DOHH2 (cell line): ENCODE data around the gene RPS6KA6.

Experiments
- H3F3A ChIP-seq: fragments of 200-600 bp; sonication (generic), shearing (Covaris generic); 2 replicates; pipeline ENCODE4 v1.6.0; 2016; ENCODE audit warnings: antibody characterized with exemption, mild to moderate bottlenecking; ENCODE audit not compliant: control insufficient read depth, insufficient read depth
- H3K27ac ChIP-seq: fragments of 200-600 bp; sonication (generic); 2 replicates; pipeline ENCODE4 v1.5.1; 2014; ENCODE audit warnings: low read depth, mild to moderate bottlenecking, low read length, moderate library complexity
- H3K27me3 ChIP-seq: fragments of 200-600 bp; sonication (generic); 2 replicates; pipeline ENCODE4 v1.6.1; 2014; ENCODE audit warnings: mild to moderate bottlenecking, low read length, mixed read lengths; ENCODE audit not compliant: control insufficient read depth
- H3K36me3 ChIP-seq: fragments of 200-600 bp; sonication (generic); 2 replicates; pipeline ENCODE4 v1.6.1; 2014; ENCODE audit warnings: mild to moderate bottlenecking, low read length, moderate library complexity, mixed read lengths; ENCODE audit not compliant: control insufficient read depth
- H3K4me1 ChIP-seq: fragments of 200-600 bp; sonication (generic); 2 replicates; pipeline ENCODE4 v1.6.1; 2014; ENCODE audit warnings: mild to moderate bottlenecking, low read length, mixed read lengths; ENCODE audit not compliant: control insufficient read depth
- H3K4me2 ChIP-seq: fragments of 200-600 bp; sonication (generic); 2 replicates; pipeline ENCODE4 v1.6.0; 2014; ENCODE audit warnings: mild to moderate bottlenecking, low read length, moderate library complexity
- H3K4me3 ChIP-seq: fragments of 200-600 bp; sonication (generic); 2 replicates; pipeline ENCODE4 v1.5.1; 2014; ENCODE audit warnings: mild to moderate bottlenecking, low read length, mixed read lengths
- H3K79me2 ChIP-seq: fragments of 200-600 bp; sonication (generic); 2 replicates; pipeline ENCODE4 v1.6.1; 2014; ENCODE audit warnings: mild to moderate bottlenecking, low read length, mixed read lengths; ENCODE audit not compliant: control insufficient read depth
- H3K9me2 ChIP-seq: fragments of 200-600 bp; sonication (generic); replicated peaks from 2 replicates; pipeline ENCODE4 v1.6.1; 2014; ENCODE audit warnings: mild to moderate bottlenecking, low read length, mixed read lengths; ENCODE audit not compliant: control insufficient read depth
- H3K9me3 ChIP-seq: fragments of 200-600 bp; sonication (generic); 2 replicates; pipeline ENCODE4 v1.6.1; 2014; ENCODE audit warnings: antibody characterized with exemption, low read length, mixed read lengths; ENCODE audit not compliant: control insufficient read depth, insufficient read depth
- H4K20me1 ChIP-seq: fragments of 200-600 bp; sonication (generic); 2 replicates; pipeline ENCODE4 v1.6.0; 2014; ENCODE audit warnings: low read depth, mild to moderate bottlenecking, antibody characterized with exemption, low read length, moderate library complexity; ENCODE audit not compliant: control insufficient read depth, insufficient read depth
- EZH2phosphoT487 ChIP-seq: fragments of 200-600 bp; sonication (generic); IDR thresholded peaks from 2 replicates; pipeline ENCODE4 v1.6.1; 2017; ENCODE audit warnings: borderline replicate concordance, mild to moderate bottlenecking, antibody characterized with exemption, low read length, moderate library complexity, mixed read lengths
- TF ChIP-seq, protein P1 (sequence below): fragments of 200-600 bp; sonication (generic); IDR thresholded peaks from one replicate; pipeline ENCODE4 v1.5.1; 2014; ENCODE audit warnings: antibody characterized with exemption, mild to moderate bottlenecking, low read depth, low read length; ENCODE audit not compliant: poor library complexity, severe bottlenecking

Gene RPS6KA6

DNA sequence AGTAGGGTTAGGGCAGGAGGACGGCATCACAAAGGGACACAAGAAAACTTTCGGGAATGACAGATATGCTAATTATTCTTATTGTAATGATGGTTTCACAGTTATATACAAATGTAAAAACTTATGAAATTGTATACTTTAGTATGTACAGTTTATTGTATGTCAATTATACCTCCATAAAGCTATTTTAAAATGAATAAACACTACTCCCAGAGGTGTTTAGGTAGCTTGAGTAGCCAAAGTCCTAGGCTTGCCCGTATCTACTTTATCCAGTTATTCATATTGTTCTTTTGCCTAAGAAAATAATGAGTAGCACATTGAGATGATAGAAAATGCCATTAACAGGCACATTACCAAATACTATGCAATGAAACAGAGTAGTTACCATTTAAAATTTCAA, 43.0 kb downstream of the RPS6KA6 start:
- H3K27me3 ChIP-seq, result no peaks in the 10 kb centered on the region
- H3K79me2 ChIP-seq, result no peaks in the 10 kb centered on the region
- H3K4me3 ChIP-seq, result no peak overlapping the region
- no peak overlapping the region for H3K4me2 ChIP-seq
- TF ChIP-seq, protein P1, sequence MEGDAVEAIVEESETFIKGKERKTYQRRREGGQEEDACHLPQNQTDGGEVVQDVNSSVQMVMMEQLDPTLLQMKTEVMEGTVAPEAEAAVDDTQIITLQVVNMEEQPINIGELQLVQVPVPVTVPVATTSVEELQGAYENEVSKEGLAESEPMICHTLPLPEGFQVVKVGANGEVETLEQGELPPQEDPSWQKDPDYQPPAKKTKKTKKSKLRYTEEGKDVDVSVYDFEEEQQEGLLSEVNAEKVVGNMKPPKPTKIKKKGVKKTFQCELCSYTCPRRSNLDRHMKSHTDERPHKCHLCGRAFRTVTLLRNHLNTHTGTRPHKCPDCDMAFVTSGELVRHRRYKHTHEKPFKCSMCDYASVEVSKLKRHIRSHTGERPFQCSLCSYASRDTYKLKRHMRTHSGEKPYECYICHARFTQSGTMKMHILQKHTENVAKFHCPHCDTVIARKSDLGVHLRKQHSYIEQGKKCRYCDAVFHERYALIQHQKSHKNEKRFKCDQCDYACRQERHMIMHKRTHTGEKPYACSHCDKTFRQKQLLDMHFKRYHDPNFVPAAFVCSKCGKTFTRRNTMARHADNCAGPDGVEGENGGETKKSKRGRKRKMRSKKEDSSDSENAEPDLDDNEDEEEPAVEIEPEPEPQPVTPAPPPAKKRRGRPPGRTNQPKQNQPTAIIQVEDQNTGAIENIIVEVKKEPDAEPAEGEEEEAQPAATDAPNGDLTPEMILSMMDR, result no peak
- TF ChIP-seq EZH2phosphoT487, result no peak
- no peaks in the 10 kb centered on the region for H3F3A ChIP-seq
- H3K4me1 ChIP-seq, result no peaks in the 10 kb centered on the region
- H3K9me2 ChIP-seq, result no peaks in the 10 kb centered on the region
- no peaks in the 10 kb centered on the region for H3K9me3 ChIP-seq
- H3K36me3 ChIP-seq, result no peaks in the 10 kb centered on the region
- H3K27ac ChIP-seq, result no peak overlapping the region
- no peaks in the 10 kb centered on the region for H4K20me1 ChIP-seq

DNA sequence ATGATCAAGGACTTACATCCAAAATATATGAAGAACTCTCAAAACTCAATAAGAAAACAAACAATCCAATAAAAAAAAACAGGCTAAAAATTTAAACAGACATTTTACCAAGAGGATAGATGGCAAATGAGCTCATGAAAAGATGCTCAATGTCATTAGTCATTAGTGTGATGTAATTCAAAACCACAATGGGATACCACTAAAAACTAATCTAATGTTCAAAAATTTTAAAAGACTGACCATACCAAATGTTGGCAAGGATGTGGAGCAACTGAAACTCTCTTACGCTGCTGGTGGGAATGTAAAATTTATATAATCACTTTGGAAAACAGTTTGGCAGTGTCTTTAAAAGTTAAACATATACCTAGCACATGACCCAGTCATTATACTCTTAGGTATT, 43.7 kb downstream of the RPS6KA6 start:
- no peak overlapping the region for H3K4me3 ChIP-seq
- H3F3A ChIP-seq, result no peaks in the 10 kb centered on the region
- no peaks in the 10 kb centered on the region for H3K36me3 ChIP-seq
- no peaks in the 10 kb centered on the region for H3K27me3 ChIP-seq
- H3K4me2 ChIP-seq, result no peak overlapping the region
- no peaks in the 10 kb centered on the region for H4K20me1 ChIP-seq
- no peaks in the 10 kb centered on the region for H3K4me1 ChIP-seq
- no peaks in the 10 kb centered on the region for H3K9me3 ChIP-seq
- H3K79me2 ChIP-seq, result no peaks in the 10 kb centered on the region
- no peak overlapping the region for H3K27ac ChIP-seq
- no peak for TF ChIP-seq EZH2phosphoT487
- TF ChIP-seq, protein P1, result no peak
- no peaks in the 10 kb centered on the region for H3K9me2 ChIP-seq

DNA sequence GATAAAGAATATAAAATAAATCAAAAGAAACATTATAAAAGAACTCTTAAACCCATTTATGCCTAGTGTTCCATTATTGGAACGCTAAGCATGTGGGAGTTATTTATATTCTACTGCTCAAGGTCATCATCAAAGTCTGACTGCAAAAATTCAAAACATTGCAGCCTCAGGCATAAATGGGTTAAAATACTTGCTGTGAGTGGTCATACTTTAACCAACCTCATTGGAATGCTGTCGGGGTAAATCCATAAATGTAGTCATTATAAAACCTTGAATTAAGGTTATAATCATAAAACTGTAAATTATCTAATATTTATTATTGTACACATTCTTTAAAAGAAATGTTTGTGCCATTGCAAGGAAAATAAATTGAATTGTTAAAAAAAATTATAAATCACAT, 55.0 kb downstream of the RPS6KA6 start:
- no peaks in the 10 kb centered on the region for H4K20me1 ChIP-seq
- no peak overlapping the region for H3K4me2 ChIP-seq
- H3K36me3 ChIP-seq, result no peaks in the 10 kb centered on the region
- no peaks in the 10 kb centered on the region for H3K9me2 ChIP-seq
- no peaks in the 10 kb centered on the region for H3K79me2 ChIP-seq
- no peak for TF ChIP-seq EZH2phosphoT487
- TF ChIP-seq, protein P1, result no peak
- no peaks in the 10 kb centered on the region for H3K27me3 ChIP-seq
- no peak overlapping the region for H3K27ac ChIP-seq
- no peak overlapping the region for H3K4me3 ChIP-seq
- no peaks in the 10 kb centered on the region for H3K4me1 ChIP-seq
- H3K9me3 ChIP-seq, result no peaks in the 10 kb centered on the region
- no peaks in the 10 kb centered on the region for H3F3A ChIP-seq

DNA sequence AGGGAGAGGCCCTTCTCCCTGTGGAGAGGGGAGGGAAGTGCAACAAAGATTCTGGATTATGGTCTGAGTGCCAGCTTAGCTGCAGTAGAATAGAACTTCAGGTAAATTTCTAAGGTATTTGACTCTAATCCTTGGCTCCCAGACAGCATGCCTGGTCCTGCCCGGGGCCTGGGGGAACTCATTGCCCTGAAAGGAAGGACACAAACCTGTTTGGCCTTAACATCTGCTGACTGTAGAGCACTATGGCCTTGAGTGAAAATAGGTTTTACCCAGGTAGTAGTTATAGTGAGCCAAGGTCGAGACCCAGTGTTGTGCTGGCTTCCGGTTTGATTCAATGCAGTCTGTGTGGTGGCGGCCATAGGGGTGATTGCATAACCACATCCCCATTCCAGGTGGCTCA, 64.4 kb downstream of the RPS6KA6 start:
- H4K20me1 ChIP-seq, result no peaks in the 10 kb centered on the region
- H3K9me2 ChIP-seq, result no peaks in the 10 kb centered on the region
- H3K27ac ChIP-seq, result no peak overlapping the region
- H3K27me3 ChIP-seq, result no peaks in the 10 kb centered on the region
- H3K36me3 ChIP-seq, result no peaks in the 10 kb centered on the region
- TF ChIP-seq, protein P1, result no peak
- no peak for TF ChIP-seq EZH2phosphoT487
- H3K4me3 ChIP-seq, result no peak overlapping the region
- no peaks in the 10 kb centered on the region for H3K9me3 ChIP-seq
- no peaks in the 10 kb centered on the region for H3F3A ChIP-seq
- no peaks in the 10 kb centered on the region for H3K4me1 ChIP-seq
- no peaks in the 10 kb centered on the region for H3K79me2 ChIP-seq
- no peak overlapping the region for H3K4me2 ChIP-seq
